Neuronal stem cell (in vitro differentiated cells): ENCODE measurements around the gene VPS8.

Source experiments
- DNase-seq: peaks from one replicate; pipeline ENCODE4 v3.0.0-alpha.2; 2013; ENCODE audit warnings: low spot score
- H2AFZ ChIP-seq: one replicate; pipeline ENCODE4 v1.6.1; 2013; ENCODE audit warnings: mild to moderate bottlenecking, low read length, inconsistent platforms
- H2AK5ac ChIP-seq: 2 replicates; pipeline ENCODE4 v1.6.1; 2013; ENCODE audit warnings: low read depth, mild to moderate bottlenecking, inconsistent platforms, low read length, moderate library complexity, mixed read lengths
- H2BK120ac ChIP-seq: 2 replicates; pipeline ENCODE4 v1.6.1; 2013; ENCODE audit warnings: low read depth, mild to moderate bottlenecking, inconsistent platforms, low read length, moderate library complexity, mixed read lengths
- H2BK12ac ChIP-seq: one replicate; pipeline ENCODE4 v1.6.1; 2013; ENCODE audit warnings: low read length, inconsistent platforms
- H2BK15ac ChIP-seq: 2 replicates; pipeline ENCODE4 v1.6.1; 2013; ENCODE audit warnings: mild to moderate bottlenecking, low read length, inconsistent platforms, mixed read lengths
- H2BK5ac ChIP-seq: one replicate; pipeline ENCODE4 v1.6.1; 2013; ENCODE audit warnings: inconsistent platforms, mild to moderate bottlenecking, low read length, moderate library complexity
- H3K14ac ChIP-seq: one replicate; pipeline ENCODE4 v1.6.1; 2013; ENCODE audit warnings: low read length, inconsistent platforms
- H3K18ac ChIP-seq: 2 replicates; pipeline ENCODE4 v1.6.1; 2013; ENCODE audit warnings: low read length, inconsistent platforms
- H3K23ac ChIP-seq: 2 replicates; pipeline ENCODE4 v1.6.1; 2013; ENCODE audit warnings: low read depth, mild to moderate bottlenecking, mixed read lengths, low read length, inconsistent platforms; ENCODE audit not compliant: poor library complexity
- H3K27ac ChIP-seq: replicated peaks from 3 replicates; pipeline ENCODE4 v1.5.1; 2013; ENCODE audit warnings: low read length, inconsistent platforms
- H3K27me3 ChIP-seq, 3 experiments: 2 replicates each; pipeline ENCODE4 v1.6.1; 2013; ENCODE audit warnings: low read length in 3 of 3, mild to moderate bottlenecking in 2 of 3, inconsistent platforms in 1 of 3, low read depth in 1 of 3, mixed read lengths in 1 of 3, moderate library complexity in 1 of 3; ENCODE audit not compliant: control insufficient read depth in 3 of 3, insufficient read depth in 3 of 3
- H3K36me3 ChIP-seq, 2 donors: replicated peaks in 1 of 2; 2 replicates each; pipeline ENCODE4 v1.6.1; 2013; ENCODE audit warnings: low read length in 2 of 2; ENCODE audit not compliant: control insufficient read depth in 2 of 2, insufficient read depth in 2 of 2
- H3K4ac ChIP-seq: 2 replicates; pipeline ENCODE4 v1.6.1; 2013; ENCODE audit warnings: inconsistent platforms, mild to moderate bottlenecking, low read length, moderate library complexity
- H3K4me1 ChIP-seq, 2 donors: 1 replicate in 1 of 2; 2 replicates in 1 of 2; pipeline ENCODE4 v1.6.1; 2013; ENCODE audit warnings: low read length in 2 of 2, low read depth in 1 of 2; ENCODE audit not compliant: control insufficient read depth in 2 of 2, insufficient read depth in 1 of 2
- H3K4me2 ChIP-seq: one replicate; pipeline ENCODE4 v1.6.1; 2013; ENCODE audit warnings: mild to moderate bottlenecking, low read length, inconsistent platforms; ENCODE audit not compliant: insufficient read depth, poor library complexity, severe bottlenecking
- H3K4me3 ChIP-seq, 2 donors: 2 replicates each; pipeline ENCODE4 v1.5.1; 2013; ENCODE audit warnings: low read length in 2 of 2, mild to moderate bottlenecking in 2 of 2, inconsistent platforms in 1 of 2, moderate library complexity in 1 of 2
- H3K79me1 ChIP-seq: one replicate; pipeline ENCODE4 v1.6.1; 2013; ENCODE audit warnings: low read depth, mild to moderate bottlenecking, inconsistent platforms, low read length, moderate library complexity
- H3K9ac ChIP-seq: one replicate; pipeline ENCODE4 v1.6.1; 2013; ENCODE audit warnings: mild to moderate bottlenecking, low read depth, low read length, inconsistent platforms; ENCODE audit not compliant: poor library complexity
- H3K9me3 ChIP-seq, 2 donors: replicated peaks in 1 of 2; 2 replicates each; pipeline versions ENCODE3 to v1.6.1; 2013; ENCODE audit warnings: low read length in 2 of 2, mild to moderate bottlenecking in 2 of 2, inconsistent platforms in 1 of 2, low read depth in 1 of 2, mixed read lengths in 1 of 2, moderate library complexity in 1 of 2; ENCODE audit not compliant: control insufficient read depth in 2 of 2, insufficient read depth in 1 of 2
- H4K8ac ChIP-seq: one replicate; pipeline ENCODE4 v1.6.1; 2013; ENCODE audit warnings: low read depth, mild to moderate bottlenecking, inconsistent platforms, low read length, moderate library complexity
- H4K91ac ChIP-seq: one replicate; pipeline ENCODE4 v1.6.1; 2013; ENCODE audit warnings: low read length, low read depth, mild to moderate bottlenecking, inconsistent platforms; ENCODE audit not compliant: poor library complexity
- WGBS, 2 donors: extraction: QIAGEN DNeasy Blood & Tissue Kit; methylation state at CpG; one replicate each; pipeline ENCODE4 v1.1.7; 2013; ENCODE audit warnings: missing lambda C conversion rate in 2 of 2, mixed read lengths in 1 of 2; ENCODE audit not compliant: insufficient read length in 2 of 2, insufficient replicate concordance in 1 of 2; ENCODE audit errors: extremely low coverage in 2 of 2; 5-methylcytosine and 5-hydroxymethylcytosine counted together

Gene VPS8

GRCh38 chr3:184850201-184850600 is 38.2 kb downstream of the VPS8 start:
- no peaks in the 10 kb centered on the region for H3K79me1 ChIP-seq
- no peak overlapping the region for H4K91ac ChIP-seq
- H2AK5ac ChIP-seq = no peak overlapping the region
- no peak overlapping the region for H2BK5ac ChIP-seq
- H2AFZ ChIP-seq = no peak overlapping the region
- H3K4me3 ChIP-seq = no peak overlapping the region
- no peak for DNase-seq
- H4K8ac ChIP-seq = no peak overlapping the region
- no peak overlapping the region for H3K4me2 ChIP-seq
- H3K9ac ChIP-seq = no peak overlapping the region
- no peak overlapping the region for H3K18ac ChIP-seq
- no peak overlapping the region for H3K27ac ChIP-seq
- no peaks in the 10 kb centered on the region for H3K4me1 ChIP-seq
- H3K27me3 ChIP-seq = no peaks in the 10 kb centered on the region
- no peak overlapping the region for H2BK15ac ChIP-seq
- H3K4ac ChIP-seq = no peak overlapping the region
- no peak overlapping the region for H3K23ac ChIP-seq
- no peaks in the 10 kb centered on the region for H3K9me3 ChIP-seq
- H2BK120ac ChIP-seq = no peak overlapping the region
- H3K14ac ChIP-seq = no peak overlapping the region
- no peak overlapping the region for H2BK12ac ChIP-seq
- no CpG with 5 or more reads among the region's 2 CpGs for WGBS, 2 donors
- H3K36me3 ChIP-seq = peaks cover 4 to 42% of the 10 kb centered on the region in 2 donors

GRCh38 chr3:184857099-184857498 is 45.1 kb downstream of the VPS8 start:
- no peak overlapping the region for H3K23ac ChIP-seq
- no peak overlapping the region for H4K8ac ChIP-seq
- H2AK5ac ChIP-seq = no peak overlapping the region
- H2BK12ac ChIP-seq = no peak overlapping the region
- WGBS, 2 donors = no CpG with 5 or more reads among the region's 2 CpGs
- no peak overlapping the region for H3K4me3 ChIP-seq
- no peak overlapping the region for H3K18ac ChIP-seq
- H3K4me1 ChIP-seq = no peaks in the 10 kb centered on the region
- H2BK120ac ChIP-seq = no peak overlapping the region
- no peaks in the 10 kb centered on the region for H3K27me3 ChIP-seq
- DNase-seq = no peak
- no peak overlapping the region for H3K4ac ChIP-seq
- no peak overlapping the region for H3K14ac ChIP-seq
- no peak overlapping the region for H4K91ac ChIP-seq
- no peak overlapping the region for H3K4me2 ChIP-seq
- H3K36me3 ChIP-seq = peaks cover 2 to 72% of the 10 kb centered on the region in 2 donors
- no peak overlapping the region for H2AFZ ChIP-seq
- no peak overlapping the region for H3K9ac ChIP-seq
- H3K79me1 ChIP-seq = no peaks in the 10 kb centered on the region
- H3K9me3 ChIP-seq = no peaks in the 10 kb centered on the region
- no peak overlapping the region for H2BK15ac ChIP-seq
- H2BK5ac ChIP-seq = no peak overlapping the region
- H3K27ac ChIP-seq = no peak overlapping the region

- Histone ChIP-seq H2BK5ac (no peak overlapping the region), H3K4me1 (no peaks in the 10 kb centered on the region), H3K4me2 (no peak overlapping the region), H3K14ac (no peak overlapping the region), H3K9ac (no peak overlapping the region), H2AFZ (no peak overlapping the region), H3K4me3 (no peak overlapping the region), H3K79me1 (no peaks in the 10 kb centered on the region), H3K4ac (no peak overlapping the region), H3K27me3 (no peaks in the 10 kb centered on the region), H2AK5ac (no peak overlapping the region), H3K27ac (no peak overlapping the region), H4K91ac (no peak overlapping the region), H3K18ac (no peak overlapping the region), H3K23ac (no peak overlapping the region), H2BK12ac (no peak overlapping the region), H3K9me3 (no peaks in the 10 kb centered on the region), H2BK120ac (no peak overlapping the region), H4K8ac (no peak overlapping the region), H2BK15ac (no peak overlapping the region), H3K36me3 (peaks cover 5 to 73% of the 10 kb centered on the region in 2 donors)
- no peak for DNase-seq
These were observed 52.0 kb downstream of the VPS8 start for GRCh38 chr3:184864000-184864399.

- Histone ChIP-seq H3K27ac (no peak overlapping the region), H2BK12ac (no peak overlapping the region), H2BK15ac (no peak overlapping the region), H3K79me1 (no peaks in the 10 kb centered on the region), H2BK120ac (no peak overlapping the region), H2AK5ac (no peak overlapping the region), H3K9me3 (no peaks in the 10 kb centered on the region), H3K9ac (no peak overlapping the region), H3K4me1 (no peaks in the 10 kb centered on the region), H2BK5ac (no peak overlapping the region), H3K18ac (no peak overlapping the region), H3K4me3 (no peak overlapping the region), H3K23ac (no peak overlapping the region), H3K27me3 (no peaks in the 10 kb centered on the region), H3K36me3 (peaks cover 4 to 56% of the 10 kb centered on the region in 2 donors), H3K14ac (no peak overlapping the region), H4K8ac (no peak overlapping the region), H2AFZ (no peak overlapping the region), H3K4ac (no peak overlapping the region), H4K91ac (no peak overlapping the region), H3K4me2 (no peak overlapping the region)
- no peak for DNase-seq
- no CpG with 5 or more reads among the region's 2 CpGs for WGBS, 2 donors
These were observed 56.5 kb downstream of the VPS8 start for GRCh38 chr3:184868477-184868876.
